Loucy (cell line): ENCODE data around the gene SCCPDH.

Experiments used
- EZH2phosphoT487 ChIP-seq: fragments of 200-600 bp; IDR thresholded peaks from 2 replicates; pipeline ENCODE4 v1.6.1; 2018; ENCODE audit warnings: antibody characterized with exemption, mild to moderate bottlenecking, moderate library complexity, borderline replicate concordance
- TF ChIP-seq, protein P1 (sequence below): fragments of 200-600 bp; sonication (generic); conservative IDR thresholded peaks from 2 replicates; pipeline ENCODE4 v1.5.1; 2014; ENCODE audit warnings: mild to moderate bottlenecking, antibody characterized with exemption, low read length

DNA sequence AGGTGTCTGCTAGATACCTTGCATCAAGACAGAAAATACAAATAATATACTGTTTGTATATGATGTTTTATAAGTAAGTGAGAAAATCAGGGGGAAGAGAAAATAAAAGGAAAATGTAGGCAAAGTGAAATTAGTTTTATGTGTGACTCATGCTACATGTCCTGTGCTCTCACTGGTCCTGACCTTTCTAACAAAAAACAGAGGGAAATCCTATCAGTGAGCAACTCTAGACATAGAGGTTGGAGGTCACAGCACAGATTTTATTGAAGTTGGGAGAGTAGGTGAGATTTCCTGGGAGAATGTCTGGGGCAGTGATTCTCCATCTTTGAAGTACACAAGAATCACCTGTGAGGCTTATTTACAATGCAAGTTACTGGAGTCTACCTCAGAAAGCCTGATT is 9.5 kb downstream of the SCCPDH start:
- TF ChIP-seq, protein P1, sequence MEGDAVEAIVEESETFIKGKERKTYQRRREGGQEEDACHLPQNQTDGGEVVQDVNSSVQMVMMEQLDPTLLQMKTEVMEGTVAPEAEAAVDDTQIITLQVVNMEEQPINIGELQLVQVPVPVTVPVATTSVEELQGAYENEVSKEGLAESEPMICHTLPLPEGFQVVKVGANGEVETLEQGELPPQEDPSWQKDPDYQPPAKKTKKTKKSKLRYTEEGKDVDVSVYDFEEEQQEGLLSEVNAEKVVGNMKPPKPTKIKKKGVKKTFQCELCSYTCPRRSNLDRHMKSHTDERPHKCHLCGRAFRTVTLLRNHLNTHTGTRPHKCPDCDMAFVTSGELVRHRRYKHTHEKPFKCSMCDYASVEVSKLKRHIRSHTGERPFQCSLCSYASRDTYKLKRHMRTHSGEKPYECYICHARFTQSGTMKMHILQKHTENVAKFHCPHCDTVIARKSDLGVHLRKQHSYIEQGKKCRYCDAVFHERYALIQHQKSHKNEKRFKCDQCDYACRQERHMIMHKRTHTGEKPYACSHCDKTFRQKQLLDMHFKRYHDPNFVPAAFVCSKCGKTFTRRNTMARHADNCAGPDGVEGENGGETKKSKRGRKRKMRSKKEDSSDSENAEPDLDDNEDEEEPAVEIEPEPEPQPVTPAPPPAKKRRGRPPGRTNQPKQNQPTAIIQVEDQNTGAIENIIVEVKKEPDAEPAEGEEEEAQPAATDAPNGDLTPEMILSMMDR, result no peak
- no peak for TF ChIP-seq EZH2phosphoT487
